ENCODE measurements around the gene BAZ1A. TPM values are rescaled to one million over a fixed set of nuclear protein-coding genes. Genes with fewer than 3 reads are reported as not detected.

Gene BAZ1A
- total and polyA plus RNA-seq, 5 donors: 5.0 to 11.5 (median 6.8) TPM

- 95% methylated on average over 2 of the region's 2 CpGs for WGBS
- intact Hi-C loops (cut with DNase I): no loop called here
- Histone ChIP-seq H3K4me1 (ENCODE audit: control insufficient read depth, insufficient read depth, low read length) (no peaks in the 10 kb centered on the region), H3K9me3 (ENCODE audit: control insufficient read depth, low read length) (no peaks in the 10 kb centered on the region), H3K27me3 (ENCODE audit: control insufficient read depth, insufficient read depth) (no peaks in the 10 kb centered on the region), H3K4me3 (ENCODE audit: low read length) (no peak overlapping the region), H3K27ac (ENCODE audit: low read length) (no peak overlapping the region)
- no peak for ATAC-seq
- DNase-seq: no peak
These were observed 13.0 kb upstream of the BAZ1A start for GRCh38 chr14:34888186-34888585.

GRCh38 chr14:34883954-34884353 is 8.8 kb upstream of the BAZ1A start:
- Histone ChIP-seq H3K27ac (ENCODE audit: low read length) (no peak overlapping the region), H3K4me3 (ENCODE audit: low read length) (no peak overlapping the region), H3K9me3 (ENCODE audit: control insufficient read depth, low read length) (no peaks in the 10 kb centered on the region), H3K27me3 (ENCODE audit: control insufficient read depth, insufficient read depth) (no peaks in the 10 kb centered on the region), H3K4me1 (ENCODE audit: control insufficient read depth, insufficient read depth, low read length) (no peaks in the 10 kb centered on the region)
- 89% methylated on average over 4 of the region's 4 CpGs for WGBS
- intact Hi-C loops (cut with DNase I): no loop called here
- ATAC-seq (no peak), DNase-seq (no peak)

- intact Hi-C loops (cut with DNase I): loop anchor here in 1 of 4 donors (10.0 kb wide), 1 partner anchor 110 kb away; the partner anchor contains the start of gene SRP54
- Histone ChIP-seq H3K27me3 (ENCODE audit: control insufficient read depth, insufficient read depth) (no peaks in the 10 kb centered on the region), H3K9me3 (ENCODE audit: control insufficient read depth, low read length) (no peaks in the 10 kb centered on the region), H3K27ac (ENCODE audit: low read length) (peak overlapping the region; percentile 91), H3K4me3 (ENCODE audit: low read length) (peak overlapping the region; percentile 84), H3K4me1 (ENCODE audit: control insufficient read depth, insufficient read depth, low read length) (no peaks in the 10 kb centered on the region)
- WGBS: under 1% methylated on average over 85 of the region's 85 CpGs
- peak; percentile 45 to 81 (median 80) for DNase-seq
- peak; percentile 47 to 53 for ATAC-seq
These were observed 652 bp downstream of the BAZ1A start for GRCh38 chr14:34874386-34875030.

GRCh38 chr14:34873589-34874385 is 1.4 kb downstream of the BAZ1A start:
- intact Hi-C loops (cut with DNase I): loop anchor here in 1 of 4 donors (10.0 kb wide), 1 partner anchor 111 kb away; the partner anchor contains the start of gene SRP54
- DNase-seq (peak; percentile 89 to 95 (median 93)), ATAC-seq (peak; percentile 90 to 92)
- no peaks in the 10 kb centered on the region for H3K4me1 ChIP-seq (ENCODE audit: control insufficient read depth, insufficient read depth, low read length)
- H3K27me3 ChIP-seq (ENCODE audit: control insufficient read depth, insufficient read depth): no peaks in the 10 kb centered on the region
- peak overlapping the region; percentile 91 for H3K27ac ChIP-seq (ENCODE audit: low read length)
- WGBS: under 1% methylated on average over 81 of the region's 81 CpGs
- H3K4me3 ChIP-seq (ENCODE audit: low read length): peak overlapping the region; percentile 84
- H3K9me3 ChIP-seq (ENCODE audit: control insufficient read depth, low read length): no peaks in the 10 kb centered on the region

- Histone ChIP-seq H3K9me3 (ENCODE audit: control insufficient read depth, low read length) (no peaks in the 10 kb centered on the region), H3K4me3 (ENCODE audit: low read length) (peak overlapping the region; percentile 84), H3K27ac (ENCODE audit: low read length) (peak overlapping the region; percentile 91), H3K4me1 (ENCODE audit: control insufficient read depth, insufficient read depth, low read length) (no peaks in the 10 kb centered on the region), H3K27me3 (ENCODE audit: control insufficient read depth, insufficient read depth) (no peaks in the 10 kb centered on the region)
- intact Hi-C loops (cut with DNase I): loop anchor here in 1 of 4 donors (10.0 kb wide), 1 partner anchor 112 kb away; the partner anchor contains the start of gene SRP54
- no peak for DNase-seq
- WGBS: 3% methylated on average over 19 of the region's 19 CpGs
- no peak for ATAC-seq
These were observed 2.2 kb downstream of the BAZ1A start for GRCh38 chr14:34872822-34873588.

GRCh38 chr14:34867199-34867598 is 8.0 kb downstream of the BAZ1A start:
- WGBS: 96% methylated on average over 5 of the region's 5 CpGs
- Histone ChIP-seq H3K27ac (ENCODE audit: low read length) (no peak overlapping the region), H3K4me1 (ENCODE audit: control insufficient read depth, insufficient read depth, low read length) (no peaks in the 10 kb centered on the region), H3K4me3 (ENCODE audit: low read length) (no peak overlapping the region), H3K27me3 (ENCODE audit: control insufficient read depth, insufficient read depth) (no peaks in the 10 kb centered on the region), H3K9me3 (ENCODE audit: control insufficient read depth, low read length) (no peaks in the 10 kb centered on the region)
- intact Hi-C loops (cut with DNase I): no loop called here
- ATAC-seq (no peak), DNase-seq (no peak)

- WGBS: 96% methylated on average over 13 of the region's 13 CpGs
- intact Hi-C loops (cut with DNase I): no loop called here
- Histone ChIP-seq H3K27ac (ENCODE audit: low read length) (no peak overlapping the region), H3K4me1 (ENCODE audit: control insufficient read depth, insufficient read depth, low read length) (no peaks in the 10 kb centered on the region), H3K4me3 (ENCODE audit: low read length) (no peak overlapping the region), H3K27me3 (ENCODE audit: control insufficient read depth, insufficient read depth) (no peaks in the 10 kb centered on the region), H3K9me3 (ENCODE audit: control insufficient read depth, low read length) (no peaks in the 10 kb centered on the region)
- DNase-seq (no peak), ATAC-seq (no peak)
These were observed 9.1 kb downstream of the BAZ1A start for GRCh38 chr14:34865889-34866574.

GRCh38 chr14:34863844-34864243 is 11.3 kb downstream of the BAZ1A start:
- intact Hi-C loops (cut with DNase I): no loop called here
- no peaks in the 10 kb centered on the region for H3K9me3 ChIP-seq (ENCODE audit: control insufficient read depth, low read length)
- ATAC-seq (no peak), DNase-seq (no peak)
- 100% methylated on average over 1 of the region's 1 CpG for WGBS
- no peaks in the 10 kb centered on the region for H3K4me1 ChIP-seq (ENCODE audit: control insufficient read depth, insufficient read depth, low read length)
- no peak overlapping the region for H3K4me3 ChIP-seq (ENCODE audit: low read length)
- H3K27ac ChIP-seq (ENCODE audit: low read length): no peak overlapping the region
- no peaks in the 10 kb centered on the region for H3K27me3 ChIP-seq (ENCODE audit: control insufficient read depth, insufficient read depth)

GRCh38 chr14:34858765-34859164 is 16.4 kb downstream of the BAZ1A start:
- DNase-seq (no peak), ATAC-seq (no peak)
- intact Hi-C loops (cut with DNase I): no loop called here
- no peaks in the 10 kb centered on the region for H3K9me3 ChIP-seq (ENCODE audit: control insufficient read depth, low read length)
- H3K27ac ChIP-seq (ENCODE audit: low read length): no peak overlapping the region
- H3K4me3 ChIP-seq (ENCODE audit: low read length): no peak overlapping the region
- H3K27me3 ChIP-seq (ENCODE audit: control insufficient read depth, insufficient read depth): no peaks in the 10 kb centered on the region
- peaks cover 1% of the 10 kb centered on the region for H3K4me1 ChIP-seq (ENCODE audit: control insufficient read depth, insufficient read depth, low read length)
- 91% methylated on average over 2 of the region's 2 CpGs for WGBS

GRCh38 chr14:34857689-34858449 is 17.3 kb downstream of the BAZ1A start:
- 82% methylated on average over 7 of the region's 7 CpGs for WGBS
- Histone ChIP-seq H3K9me3 (ENCODE audit: control insufficient read depth, low read length) (no peaks in the 10 kb centered on the region), H3K27ac (ENCODE audit: low read length) (no peak overlapping the region), H3K4me1 (ENCODE audit: control insufficient read depth, insufficient read depth, low read length) (peaks cover 1% of the 10 kb centered on the region), H3K27me3 (ENCODE audit: control insufficient read depth, insufficient read depth) (no peaks in the 10 kb centered on the region), H3K4me3 (ENCODE audit: low read length) (no peak overlapping the region)
- DNase-seq: no peak
- intact Hi-C loops (cut with DNase I): no loop called here
- no peak for ATAC-seq
